GM12878 (cell line): ENCODE measurements around the gene RET. TPM values are rescaled to one million over a fixed set of nuclear protein-coding genes. Genes with fewer than 3 reads are reported as not detected.
A peak's percentile ranks its signal among the peaks of the same experiment; 100 is the strongest.

ENCODE experiments used
- ATAC-seq: fragments of 200-7000 bp; cut with Tn5 transposase; 3 replicates; pipeline ENCODE4 v1.9.1; 2020; ENCODE audit warnings: mild to moderate bottlenecking, moderate library complexity
- BruUV-seq: library from RNA; stranded (reverse); fragments of 400-500 nt; replicated peaks from 2 replicates; lab custom pipeline; 2021; lab: Mats Ljungman, UMichigan
- CTCF ChIA-PET: fragments of 300-600 bp; sonication (Branson Sonifier 250); formaldehyde crosslinking; extraction: SDS; loops from one replicate; lab custom pipeline; 2021; ENCODE audit warnings: inconsistent platforms; lab: Yijun Ruan, JAX
- POLR2A ChIA-PET: fragments of 350-600 bp; formaldehyde crosslinking; extraction: SDS; loops from one replicate; lab custom pipeline; 2021; ENCODE audit warnings: inconsistent platforms; lab: Charles Lee
- RAD21 ChIA-PET: fragments of 300-600 bp; sonication (Branson Sonifier 250); formaldehyde crosslinking; loops from one replicate; lab custom pipeline; 2023; ENCODE audit warnings: antibody characterized with exemption; ENCODE audit not compliant: unreplicated experiment; lab: Charles Lee
- SMC1A ChIA-PET: fragments of 300-600 bp; sonication (Branson Sonifier 250); formaldehyde crosslinking; loops from one replicate; lab custom pipeline; 2023; ENCODE audit not compliant: unreplicated experiment, uncharacterized antibody; lab: Charles Lee
- DNase-seq: peaks from one replicate; pipeline ENCODE4 v3.0.0-alpha.2; 2011; ENCODE audit warnings: low read depth, low spot score
- FAIRE-seq: peaks from 3 replicates; lab custom pipeline; 2011; peaks lifted over from hg19 to GRCh38; lab: Jason Lieb, UNC
- H2AFZ ChIP-seq: 2 replicates; pipeline ENCODE4 v1.6.0; 2011; ENCODE audit warnings: low read depth, low read length, control low read depth; ENCODE audit not compliant: control insufficient read depth
- H3K27ac ChIP-seq: 2 replicates; pipeline ENCODE4 v1.5.1; 2011; ENCODE audit warnings: control low read depth; ENCODE audit not compliant: control insufficient read depth, insufficient read depth
- H3K27me3 ChIP-seq, 2 experiments: replicated peaks in 1 of 2; 2 replicates each; pipeline versions ENCODE4 v1.6.0 to v1.6.1; 2011; ENCODE audit warnings: low read length in 1 of 2; ENCODE audit not compliant: control insufficient read depth in 2 of 2, insufficient read depth in 2 of 2
- H3K36me3 ChIP-seq, 2 experiments: 2 replicates each; pipeline ENCODE4 v1.5.1; 2011; ENCODE audit warnings: low read length in 1 of 2; ENCODE audit not compliant: control insufficient read depth in 2 of 2, insufficient read depth in 2 of 2
- H3K4me1 ChIP-seq: 2 replicates; pipeline ENCODE4 v1.6.1; 2011; ENCODE audit warnings: mild to moderate bottlenecking, low read length, moderate library complexity, mixed read lengths; ENCODE audit not compliant: control insufficient read depth, insufficient read depth
- H3K4me2 ChIP-seq: 2 replicates; pipeline ENCODE4 v1.6.0; 2011; ENCODE audit warnings: control low read depth; ENCODE audit not compliant: control insufficient read depth, insufficient read depth
- H3K4me3 ChIP-seq: fragments of 200-600 bp; sonication (generic); 2 replicates; pipeline ENCODE4 v1.5.1; 2016
- H3K79me2 ChIP-seq: 2 replicates; pipeline ENCODE4 v1.6.0; 2011; ENCODE audit warnings: low read length; ENCODE audit not compliant: control insufficient read depth, insufficient read depth
- H3K9ac ChIP-seq: 2 replicates; pipeline ENCODE4 v1.8.0; 2011; ENCODE audit warnings: low read length, control low read depth, mixed read lengths; ENCODE audit not compliant: control insufficient read depth, insufficient read depth
- H3K9me3 ChIP-seq: replicated peaks from 3 replicates; pipeline ENCODE4 v1.5.1; 2011; ENCODE audit warnings: mild to moderate bottlenecking, low read length; ENCODE audit not compliant: control insufficient read depth, insufficient read depth
- H4K20me1 ChIP-seq: 2 replicates; pipeline ENCODE4 v1.6.0; 2011; ENCODE audit not compliant: control insufficient read depth, insufficient read depth
- CEBPZ ChIP-seq: fragments of 150-350 bp; IDR thresholded peaks from 2 replicates; pipeline ENCODE4 v1.6.1; 2016; ENCODE audit warnings: low read depth, low read length
- POLR2A ChIP-seq: IDR thresholded peaks from 2 replicates; pipeline ENCODE4 v1.6.1; 2011; ENCODE audit warnings: low read depth, mild to moderate bottlenecking, low read length
- WGBS: methylation state at CpG from one replicate; pipeline ENCODE4 v1.1.6; 2016; ENCODE audit warnings: low lambda C conversion rate; ENCODE audit not compliant: insufficient replicate concordance, insufficient coverage; ENCODE audit errors: missing lambda C conversion rate; 5-methylcytosine and 5-hydroxymethylcytosine counted together
- in situ Hi-C: fragments of 300-500 bp; cut with MboI; formaldehyde crosslinking; loops from 9 replicates; pipeline ENCODE4 v1.14.3; 2018; ENCODE audit warnings: mixed read lengths
- intact Hi-C: fragments of 100-400 bp; cut with micrococcal nuclease; formaldehyde crosslinking; loops from one replicate; pipeline ENCODE4 v1.14.2; 2022; ENCODE audit not compliant: unreplicated experiment
- polyA plus RNA-seq, 11 experiments: library from polyadenylated mRNA; depleted of rRNA in 4 of 11; unstranded in 6 of 11; stranded (reverse) in 5 of 11; fragments of >200 nt; fragmentation: Nextera tagmentation in 4 of 11; fragmentation: Illumina TruSeq in 1 of 11; extraction: Ambion mirVana in 4 of 11; extraction: Trizol in 1 of 11; gene quantifications; 1 replicate in 1 of 11; 2 replicates in 10 of 11; pipeline versions ENCODE4 v1.2.1 to v1.2.3, GENCODE V29; 2011 to 2016; ENCODE audit warnings: inconsistent platforms in 2 of 11, missing spikeins in 2 of 11, low read depth in 1 of 11
- total RNA-seq, 4 experiments: library from RNA; depleted of rRNA in 3 of 4; stranded (reverse); fragments of >200 nt in 3 of 4; fragmentation: Illumina TruSeq in 1 of 4; extraction: Trizol in 1 of 4; gene quantifications; 2 replicates each; pipeline versions ENCODE4 v1.2.1 to v1.2.3, GENCODE V29; 2013 to 2021

The RET gene
- total and polyA plus RNA-seq, 10 of the 15 experiments (the other 5 are each of a cell fraction or from before 2014, with no cell fraction given), result not detected

DNA sequence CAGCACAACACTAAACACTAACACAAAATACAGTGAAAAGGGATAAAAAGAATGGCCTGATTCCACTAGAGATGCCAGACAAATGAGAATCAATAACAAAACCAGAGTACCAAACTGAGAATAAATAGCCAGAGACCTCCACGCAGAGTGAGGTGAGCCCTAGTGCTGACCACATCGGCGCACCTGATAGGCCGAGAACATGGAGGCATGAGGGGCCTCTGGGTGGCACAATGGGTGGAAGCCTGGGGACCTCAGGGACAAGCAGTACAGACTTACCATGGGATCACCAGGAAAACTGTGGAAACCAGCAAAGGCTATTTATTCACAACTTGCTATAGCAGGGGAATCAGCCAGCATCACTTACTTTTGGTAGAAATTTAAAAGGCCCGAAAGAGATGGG, 59.6 kb downstream of the RET start:
- Histone ChIP-seq H4K20me1 (no peaks in the 10 kb centered on the region), H2AFZ (no peak overlapping the region), H3K36me3 (no peaks in the 10 kb centered on the region), H3K27me3 (no peaks in the 10 kb centered on the region), H3K4me3 (no peak overlapping the region), H3K9ac (no peak overlapping the region), H3K4me2 (0 out of 2 replicates have a peak overlapping the region, but pooled peaks have one; percentile 20), H3K79me2 (peaks cover 36% of the 10 kb centered on the region), H3K9me3 (no peaks in the 10 kb centered on the region), H3K4me1 (peaks cover 26% of the 10 kb centered on the region), H3K27ac (no peak overlapping the region)
- CTCF ChIA-PET, result no interaction called here
- DNase-seq (no peak), ATAC-seq (no peak), FAIRE-seq (no peak)
- intact Hi-C loops (loop anchor here (5.0 to 10.0 kb wide), 2 partner anchors 271 to 502 kb away; partner anchors contain the start of genes HNRNPF and ZNF33B), in situ Hi-C loops (loop anchor here (10.0 to 25.0 kb wide), 3 partner anchors 276 to 582 kb away; partner anchors contain the start of genes HNRNPF and ZNF33B)
- SMC1A ChIA-PET, result no interaction called here
- WGBS, result 100% methylated on average over 5 of the region's 5 CpGs
- RAD21 ChIA-PET, result no interaction called here
- no peak for TF ChIP-seq CEBPZ
- no peak for TF ChIP-seq POLR2A
- BruUV-seq, result no TSS peak
- POLR2A ChIA-PET, result no interaction called here
